ENCODE measurements around the gene CTDSPL. TPM values are rescaled to one million over a fixed set of nuclear protein-coding genes. Genes with fewer than 3 reads are reported as not detected.

Gene CTDSPL
- total RNA-seq, 1 experiment from 2014 or later = 16.6 TPM

DNA sequence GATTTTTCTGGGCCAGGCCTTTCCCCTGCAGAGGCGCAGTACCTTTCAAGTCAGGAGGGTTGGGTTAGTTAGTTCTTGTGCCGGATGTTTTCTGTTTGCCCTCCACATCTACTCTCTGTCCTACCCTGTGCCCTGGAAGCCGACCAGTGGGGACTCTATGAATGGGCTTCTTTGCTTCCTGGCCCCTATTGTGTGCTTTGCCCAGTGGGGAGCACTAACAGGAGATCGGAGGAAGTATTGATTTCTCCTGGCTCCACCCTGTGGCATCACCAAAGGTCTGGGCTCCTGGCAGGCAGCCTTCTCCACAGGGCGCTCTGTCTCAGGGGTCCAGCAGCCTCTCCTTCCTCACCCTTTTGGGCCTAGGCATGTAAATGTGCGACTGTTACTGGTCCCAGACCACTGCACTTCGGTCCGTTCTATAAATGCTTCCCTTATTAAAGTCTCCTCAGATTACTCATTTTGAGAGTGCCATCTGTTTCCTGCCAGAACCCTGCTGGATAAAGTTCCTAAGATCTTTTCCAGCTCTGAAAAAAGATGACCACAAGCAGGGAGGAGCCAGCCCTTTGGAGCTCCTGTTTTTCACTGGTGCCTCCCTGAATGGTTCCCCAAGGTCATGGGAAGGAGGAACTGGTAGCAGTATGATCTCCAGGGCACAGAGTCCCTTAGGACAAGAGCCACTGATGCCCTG lies 44.5 kb downstream of the CTDSPL start:
- H3K9me3 ChIP-seq (ENCODE audit: control insufficient read depth, insufficient read depth, low read depth, low read length) = no peaks in the 10 kb centered on the region
- BruUV-seq (replicated peaks) = no TSS peak
- POLR2A ChIA-PET = no interaction called here
- intact Hi-C loops (cut with micrococcal nuclease; ENCODE audit: unreplicated experiment) = no loop called here
- no peaks in the 10 kb centered on the region for H3K4me1 ChIP-seq (ENCODE audit: control insufficient read depth, insufficient read depth, low read length)
- no peaks in the 10 kb centered on the region for H3K36me3 ChIP-seq (ENCODE audit: control insufficient read depth, insufficient read depth, low read length)
- in situ Hi-C loops (cut with HindIII; ENCODE audit: low pct_unique_long_range_greater_than_20kb, low sequenced_read_pairs) = no loop called here
- no peaks in the 10 kb centered on the region for H3K27me3 ChIP-seq (ENCODE audit: control insufficient read depth, insufficient read depth, low read length)
- no peak overlapping the region for H3K4me3 ChIP-seq (ENCODE audit: low read depth in 2 of 2, low read length in 2 of 2)
- H3K27ac ChIP-seq (ENCODE audit: low read length) = no peak overlapping the region
- TF ChIP-seq SIN3A (IDR thresholded peaks at IDR 0.05; ENCODE audit: borderline replicate concordance, insufficient read depth, low read depth, low read length) (no peak), TCF7L2 (IDR thresholded peaks at IDR 0.05; ENCODE audit: low read depth, low read length) (no peak), POLR2AphosphoS5 (IDR thresholded peaks at IDR 0.05; ENCODE audit: low read depth, low read length) (no peak)
- TF ChIP-seq, protein P1, sequence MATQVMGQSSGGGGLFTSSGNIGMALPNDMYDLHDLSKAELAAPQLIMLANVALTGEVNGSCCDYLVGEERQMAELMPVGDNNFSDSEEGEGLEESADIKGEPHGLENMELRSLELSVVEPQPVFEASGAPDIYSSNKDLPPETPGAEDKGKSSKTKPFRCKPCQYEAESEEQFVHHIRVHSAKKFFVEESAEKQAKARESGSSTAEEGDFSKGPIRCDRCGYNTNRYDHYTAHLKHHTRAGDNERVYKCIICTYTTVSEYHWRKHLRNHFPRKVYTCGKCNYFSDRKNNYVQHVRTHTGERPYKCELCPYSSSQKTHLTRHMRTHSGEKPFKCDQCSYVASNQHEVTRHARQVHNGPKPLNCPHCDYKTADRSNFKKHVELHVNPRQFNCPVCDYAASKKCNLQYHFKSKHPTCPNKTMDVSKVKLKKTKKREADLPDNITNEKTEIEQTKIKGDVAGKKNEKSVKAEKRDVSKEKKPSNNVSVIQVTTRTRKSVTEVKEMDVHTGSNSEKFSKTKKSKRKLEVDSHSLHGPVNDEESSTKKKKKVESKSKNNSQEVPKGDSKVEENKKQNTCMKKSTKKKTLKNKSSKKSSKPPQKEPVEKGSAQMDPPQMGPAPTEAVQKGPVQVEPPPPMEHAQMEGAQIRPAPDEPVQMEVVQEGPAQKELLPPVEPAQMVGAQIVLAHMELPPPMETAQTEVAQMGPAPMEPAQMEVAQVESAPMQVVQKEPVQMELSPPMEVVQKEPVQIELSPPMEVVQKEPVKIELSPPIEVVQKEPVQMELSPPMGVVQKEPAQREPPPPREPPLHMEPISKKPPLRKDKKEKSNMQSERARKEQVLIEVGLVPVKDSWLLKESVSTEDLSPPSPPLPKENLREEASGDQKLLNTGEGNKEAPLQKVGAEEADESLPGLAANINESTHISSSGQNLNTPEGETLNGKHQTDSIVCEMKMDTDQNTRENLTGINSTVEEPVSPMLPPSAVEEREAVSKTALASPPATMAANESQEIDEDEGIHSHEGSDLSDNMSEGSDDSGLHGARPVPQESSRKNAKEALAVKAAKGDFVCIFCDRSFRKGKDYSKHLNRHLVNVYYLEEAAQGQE (IDR thresholded peaks at IDR 0.05; ENCODE audit: insufficient read depth in 1 of 2, low read depth in 2 of 2, low read length in 1 of 2) = no peak
- TF ChIP-seq, protein P2, sequence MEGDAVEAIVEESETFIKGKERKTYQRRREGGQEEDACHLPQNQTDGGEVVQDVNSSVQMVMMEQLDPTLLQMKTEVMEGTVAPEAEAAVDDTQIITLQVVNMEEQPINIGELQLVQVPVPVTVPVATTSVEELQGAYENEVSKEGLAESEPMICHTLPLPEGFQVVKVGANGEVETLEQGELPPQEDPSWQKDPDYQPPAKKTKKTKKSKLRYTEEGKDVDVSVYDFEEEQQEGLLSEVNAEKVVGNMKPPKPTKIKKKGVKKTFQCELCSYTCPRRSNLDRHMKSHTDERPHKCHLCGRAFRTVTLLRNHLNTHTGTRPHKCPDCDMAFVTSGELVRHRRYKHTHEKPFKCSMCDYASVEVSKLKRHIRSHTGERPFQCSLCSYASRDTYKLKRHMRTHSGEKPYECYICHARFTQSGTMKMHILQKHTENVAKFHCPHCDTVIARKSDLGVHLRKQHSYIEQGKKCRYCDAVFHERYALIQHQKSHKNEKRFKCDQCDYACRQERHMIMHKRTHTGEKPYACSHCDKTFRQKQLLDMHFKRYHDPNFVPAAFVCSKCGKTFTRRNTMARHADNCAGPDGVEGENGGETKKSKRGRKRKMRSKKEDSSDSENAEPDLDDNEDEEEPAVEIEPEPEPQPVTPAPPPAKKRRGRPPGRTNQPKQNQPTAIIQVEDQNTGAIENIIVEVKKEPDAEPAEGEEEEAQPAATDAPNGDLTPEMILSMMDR (IDR thresholded peaks at IDR 0.05) = no peak
- ATAC-seq (no peak), DNase-seq (ENCODE audit: low read depth, low spot score) (no peak)
- CTCF ChIA-PET = no interaction called here

DNA sequence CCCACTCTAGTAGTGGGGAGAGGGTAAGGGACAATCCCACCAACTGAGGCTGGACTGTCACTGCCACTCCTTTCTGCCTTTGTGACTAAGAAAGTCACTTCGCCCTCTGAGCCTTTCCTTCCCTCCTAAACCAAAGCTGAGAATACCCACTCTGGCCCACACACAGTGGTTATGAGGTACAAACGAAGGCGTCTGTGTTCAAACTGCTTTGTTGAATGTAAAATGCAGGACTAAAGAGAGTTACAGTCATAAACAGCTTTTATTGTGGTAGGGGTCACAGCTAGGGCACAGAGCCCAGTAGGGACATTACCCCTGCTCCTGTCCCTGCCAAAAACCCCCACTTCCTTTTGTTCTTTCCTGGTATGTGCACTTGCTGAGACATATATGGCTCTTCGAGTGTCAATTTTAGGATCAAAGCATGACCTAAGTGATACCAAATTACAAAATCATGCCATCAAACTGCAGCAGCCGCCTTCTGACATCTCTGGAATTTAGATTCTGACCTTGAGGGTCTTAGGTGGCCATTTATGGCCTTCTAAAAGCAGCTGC lies 45.1 kb downstream of the CTDSPL start:
- intact Hi-C loops (cut with micrococcal nuclease; ENCODE audit: unreplicated experiment) = no loop called here

More for the DNA sequence above, 45.1 kb downstream of the CTDSPL start:
- Histone ChIP-seq H3K4me1 (ENCODE audit: control insufficient read depth, insufficient read depth, low read length) (no peaks in the 10 kb centered on the region), H3K36me3 (ENCODE audit: control insufficient read depth, insufficient read depth, low read length) (no peaks in the 10 kb centered on the region), H3K9me3 (ENCODE audit: control insufficient read depth, insufficient read depth, low read depth, low read length) (no peaks in the 10 kb centered on the region), H3K27ac (ENCODE audit: low read length) (no peak overlapping the region), H3K4me3 (ENCODE audit: low read depth in 2 of 2, low read length in 2 of 2) (no peak overlapping the region), H3K27me3 (ENCODE audit: control insufficient read depth, insufficient read depth, low read length) (no peaks in the 10 kb centered on the region)
- ATAC-seq (no peak), DNase-seq (ENCODE audit: low read depth, low spot score) (no peak)
- TF ChIP-seq, protein P1 (IDR thresholded peaks at IDR 0.05; ENCODE audit: insufficient read depth in 1 of 2, low read depth in 2 of 2, low read length in 1 of 2) = no peak
- TF ChIP-seq SIN3A (IDR thresholded peaks at IDR 0.05; ENCODE audit: borderline replicate concordance, insufficient read depth, low read depth, low read length) = no peak
- no peak for TF ChIP-seq TCF7L2 (IDR thresholded peaks at IDR 0.05; ENCODE audit: low read depth, low read length)
- in situ Hi-C loops (cut with HindIII; ENCODE audit: low pct_unique_long_range_greater_than_20kb, low sequenced_read_pairs) = no loop called here
- CTCF ChIA-PET = no interaction called here
- BruUV-seq (replicated peaks) = no TSS peak
- POLR2A ChIA-PET = no interaction called here
